ENCODE data around the gene LGR6. TPM values are rescaled to one million over a fixed set of nuclear protein-coding genes. Genes with fewer than 3 reads are reported as not detected.

The LGR6 gene
- total and polyA plus RNA-seq, 2 of the 8 experiments (the other 6 are each of a cell fraction or from before 2014, with no cell fraction given): 0.50 to 1.0 TPM

GRCh38 chr1:202220733-202221132 is 27.1 kb downstream of the LGR6 start:
- Histone ChIP-seq H3K9me3 (ENCODE audit: insufficient read depth in 2 of 2, low read depth in 1 of 2, low read length in 1 of 2) (no peaks in the 10 kb centered on the region), H2BK20ac (ENCODE audit: low read length) (no peak overlapping the region), H3K79me1 (ENCODE audit: low read depth, low read length) (no peaks in the 10 kb centered on the region), H3K14ac (ENCODE audit: insufficient read length) (no peak overlapping the region), H3K9ac (replicated peaks in 1 of 4; ENCODE audit: extremely low read depth in 1 of 4, low read depth in 3 of 4, low read length in 3 of 4) (no peak overlapping the region), H4K5ac (ENCODE audit: insufficient read length, low read depth, low read length) (no peak overlapping the region), H3K56ac (replicated peaks; ENCODE audit: insufficient read length, low read depth, low read length) (no peak overlapping the region), H3K4me1 (replicated peaks in 1 of 4; ENCODE audit: control insufficient read depth in 3 of 4, insufficient read depth in 4 of 4, low read length in 3 of 4) (peaks cover 0 to 7% (median 1%) of the 10 kb centered on the region in 4 experiments; a peak in 3 of 7 replicates), H4K8ac (ENCODE audit: extremely low read depth, insufficient read depth, low read length) (no peak overlapping the region), H3K4me2 (ENCODE audit: insufficient read depth in 1 of 2, low read depth in 2 of 2, low read length in 2 of 2) (no peak overlapping the region), H3K18ac (ENCODE audit: extremely low read depth, low read length) (no peak overlapping the region), H2AFZ (ENCODE audit: low read length) (no peak overlapping the region), H2BK5ac (ENCODE audit: low read depth, low read length) (no peak overlapping the region), H2AK5ac (ENCODE audit: low read depth, low read length) (no peak overlapping the region), H3K4me3 (ENCODE audit: extremely low read depth in 1 of 4, insufficient read depth in 2 of 4, low read depth in 3 of 4, low read length in 4 of 4) (no peak overlapping the region), H2BK15ac (ENCODE audit: low read length) (no peak overlapping the region), H3K36me3 (ENCODE audit: control insufficient read depth in 2 of 4, insufficient read depth in 4 of 4, low read length in 3 of 4) (no peaks in the 10 kb centered on the region), H3K79me2 (ENCODE audit: control insufficient read depth in 1 of 2, insufficient read depth in 2 of 2, low read length in 2 of 2) (no peaks in the 10 kb centered on the region), H4K91ac (replicated peaks; ENCODE audit: insufficient read length, low read length) (no peak overlapping the region), H3K23me2 (ENCODE audit: low read depth, low read length) (no peaks in the 10 kb centered on the region), H3K4ac (replicated peaks; ENCODE audit: insufficient read length, low read depth, low read length) (no peak overlapping the region), H2BK12ac (ENCODE audit: low read depth, low read length) (no peak overlapping the region), H3K23ac (ENCODE audit: insufficient read length) (no peak overlapping the region), H3K27me3 (replicated peaks in 1 of 4; ENCODE audit: control insufficient read depth in 3 of 4, extremely low read depth in 1 of 4, insufficient read depth in 3 of 4, low read length in 3 of 4) (peaks cover 0 to 2% (median under 1%) of the 10 kb centered on the region in 4 experiments; a peak in 3 of 7 replicates), H3K27ac (ENCODE audit: low read depth, low read length) (no peak overlapping the region), H4K20me1 (replicated peaks in 1 of 2; ENCODE audit: control insufficient read depth in 1 of 2, insufficient read depth in 2 of 2, low read length in 2 of 2) (no peaks in the 10 kb centered on the region), H2BK120ac (replicated peaks; ENCODE audit: low read depth, low read length) (no peak overlapping the region)
- WGBS, 2 experiments (ENCODE audit: extremely low coverage in 1 of 2, insufficient coverage in 1 of 2, insufficient read length in 1 of 2, insufficient replicate concordance in 2 of 2, low coverage in 1 of 2, low lambda C conversion rate in 2 of 2, missing lambda C conversion rate in 1 of 2): 79% methylated on average over 2 of the region's 2 CpGs; no CpG with 5 or more reads in 1 of the 2 experiments
- TF ChIP-seq GTF2F1 (IDR thresholded peaks at IDR 0.05; ENCODE audit: borderline replicate concordance, low read depth, low read length): no peak
- DNase-seq (ENCODE audit: low read depth in 1 of 2, low spot score in 2 of 2) (no peak), FAIRE-seq (no peak)
- POLR2A ChIA-PET (ENCODE audit: partially characterized antibody): no interaction called here
- CTCF ChIA-PET (ENCODE audit: partially characterized antibody): interaction anchor here (0.6 to 2.6 kb wide), 4 partner anchors 16 to 563 kb away, joined by 3 to 13 read pairs (median 3); no protein-coding TSS in a partner anchor
